ENCODE data around the gene SMARCA4. TPM values are rescaled to one million over a fixed set of nuclear protein-coding genes. Genes with fewer than 3 reads are reported as not detected.

SMARCA4 gene
- total RNA-seq, 2 donors from 2014 or later = 43.5 to 53.6 TPM

DNA sequence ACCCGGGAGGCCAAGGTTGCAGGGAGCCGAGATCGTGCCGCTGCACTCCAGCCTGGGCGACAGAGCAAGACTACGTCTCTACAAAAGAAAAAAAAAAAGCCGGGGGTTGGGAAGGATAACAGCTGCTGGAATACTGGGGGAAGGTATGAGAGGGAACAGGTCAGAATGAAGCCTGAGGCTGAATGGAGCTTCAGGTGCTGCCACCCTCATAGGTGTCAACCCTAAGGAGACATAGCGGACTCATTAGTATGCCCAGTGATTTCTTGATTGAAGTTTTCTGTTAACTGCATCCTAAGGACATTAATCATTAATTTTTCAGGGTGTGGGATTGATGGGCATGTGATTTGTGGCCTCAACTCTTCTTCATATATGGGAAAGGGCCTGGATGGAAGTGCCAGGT lies 6.0 kb downstream of the SMARCA4 start:
- DNase-seq = no peak
- ATAC-seq = no peak
- intact Hi-C loops (cut with DNase I) = no loop called here

DNA sequence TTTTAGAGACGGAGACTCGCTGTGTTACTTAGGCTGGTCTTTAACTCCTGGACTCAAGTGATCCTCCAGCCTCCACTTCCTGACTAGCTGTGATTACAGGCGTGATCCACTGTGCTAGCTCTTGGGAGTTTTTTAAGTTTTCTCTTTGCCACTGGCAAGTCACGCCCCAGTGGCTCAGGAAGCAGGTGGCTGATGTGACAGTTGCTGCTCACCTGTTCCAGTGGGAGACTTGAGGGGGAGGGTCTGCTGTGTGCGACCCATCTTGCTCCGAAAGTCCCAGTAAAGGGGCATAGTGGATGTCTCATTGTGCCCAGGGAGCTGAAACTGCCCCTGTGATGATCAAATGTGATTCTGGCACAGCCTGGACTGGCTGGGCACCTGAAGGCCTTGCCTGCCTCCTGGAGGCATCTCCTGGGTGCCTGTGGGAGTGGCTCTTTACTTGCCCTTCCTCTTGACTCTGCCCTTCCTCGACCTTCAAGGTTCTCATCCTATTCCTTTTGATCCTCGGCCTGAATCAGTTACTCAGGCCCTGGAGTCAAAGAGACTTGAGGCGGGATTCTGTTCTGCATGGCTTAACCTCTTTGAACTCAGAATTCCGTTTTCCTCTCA lies 7.8 kb downstream of the SMARCA4 start:
- no peak for ATAC-seq
- no peak for DNase-seq
- intact Hi-C loops (cut with DNase I) = no loop called here

DNA sequence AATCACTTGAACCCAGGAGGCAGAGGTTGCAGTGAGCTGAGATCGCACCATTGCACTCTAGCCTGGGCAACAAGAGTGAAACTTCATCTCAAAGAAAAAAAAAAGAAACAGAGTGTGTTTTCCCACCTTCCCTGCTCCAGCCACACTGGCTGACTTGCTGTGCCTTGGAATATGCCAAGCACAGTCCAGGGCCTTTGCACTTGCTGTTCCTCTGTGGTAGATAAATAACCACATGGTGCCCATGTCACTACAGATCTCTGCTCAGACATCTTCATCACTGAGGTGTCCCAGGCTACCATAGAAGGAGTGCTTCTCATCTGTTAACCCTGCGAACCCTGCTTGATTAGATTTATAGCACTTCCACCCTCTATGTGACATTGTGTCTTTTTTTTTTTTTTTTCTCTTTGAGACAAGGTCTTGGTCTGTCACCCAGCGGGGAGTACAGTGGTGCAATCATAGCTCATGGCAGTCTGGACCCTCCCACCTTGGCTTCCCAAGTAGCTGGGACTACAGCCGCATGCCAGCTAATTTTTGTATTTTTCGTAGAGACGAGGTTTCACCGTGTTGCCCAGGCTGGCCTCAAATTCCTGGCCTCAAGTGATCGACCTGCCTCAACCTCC lies 10.4 kb downstream of the SMARCA4 start:
- no peak for ATAC-seq
- intact Hi-C loops (cut with DNase I) = no loop called here
- no peak for DNase-seq

DNA sequence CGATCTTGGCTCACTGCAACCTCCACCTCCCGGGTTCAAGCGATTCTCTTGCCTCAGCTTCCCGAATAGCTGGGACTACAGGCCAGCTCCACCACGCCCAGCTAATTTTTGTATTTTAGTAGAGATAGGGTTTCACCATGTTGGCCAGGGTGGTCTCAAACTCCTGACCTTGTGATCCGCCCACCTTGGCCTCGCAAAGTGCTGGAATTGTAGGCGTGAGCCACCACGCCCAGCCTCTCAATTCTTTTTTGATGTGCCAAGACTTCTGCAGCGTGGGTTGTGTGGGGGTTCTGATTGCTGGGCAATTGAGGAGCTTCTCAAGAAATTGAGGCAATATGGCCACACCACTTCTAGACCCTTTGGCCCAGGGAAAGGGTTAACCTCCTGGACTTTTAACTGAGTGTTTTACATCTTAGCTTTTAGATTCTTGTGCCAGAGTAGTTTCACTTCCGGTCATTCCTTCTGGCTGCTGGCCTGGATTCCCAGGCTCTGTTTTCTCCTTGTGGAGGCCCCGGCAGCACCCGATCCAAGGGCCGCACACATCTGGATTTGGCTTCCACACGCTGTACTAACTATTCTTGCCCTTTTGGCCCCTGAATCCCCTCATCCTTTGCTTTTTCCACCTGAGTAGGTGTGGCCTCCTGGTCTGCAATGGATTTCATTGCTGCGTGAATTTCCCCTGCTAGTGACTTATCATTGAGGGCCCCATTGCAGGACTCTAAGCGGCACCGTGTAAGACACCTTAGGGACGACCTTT lies 14.7 kb downstream of the SMARCA4 start:
- peak; percentile 62 to 64 for ATAC-seq
- intact Hi-C loops (cut with DNase I) = no loop called here
- peak; percentile 56 for DNase-seq

DNA sequence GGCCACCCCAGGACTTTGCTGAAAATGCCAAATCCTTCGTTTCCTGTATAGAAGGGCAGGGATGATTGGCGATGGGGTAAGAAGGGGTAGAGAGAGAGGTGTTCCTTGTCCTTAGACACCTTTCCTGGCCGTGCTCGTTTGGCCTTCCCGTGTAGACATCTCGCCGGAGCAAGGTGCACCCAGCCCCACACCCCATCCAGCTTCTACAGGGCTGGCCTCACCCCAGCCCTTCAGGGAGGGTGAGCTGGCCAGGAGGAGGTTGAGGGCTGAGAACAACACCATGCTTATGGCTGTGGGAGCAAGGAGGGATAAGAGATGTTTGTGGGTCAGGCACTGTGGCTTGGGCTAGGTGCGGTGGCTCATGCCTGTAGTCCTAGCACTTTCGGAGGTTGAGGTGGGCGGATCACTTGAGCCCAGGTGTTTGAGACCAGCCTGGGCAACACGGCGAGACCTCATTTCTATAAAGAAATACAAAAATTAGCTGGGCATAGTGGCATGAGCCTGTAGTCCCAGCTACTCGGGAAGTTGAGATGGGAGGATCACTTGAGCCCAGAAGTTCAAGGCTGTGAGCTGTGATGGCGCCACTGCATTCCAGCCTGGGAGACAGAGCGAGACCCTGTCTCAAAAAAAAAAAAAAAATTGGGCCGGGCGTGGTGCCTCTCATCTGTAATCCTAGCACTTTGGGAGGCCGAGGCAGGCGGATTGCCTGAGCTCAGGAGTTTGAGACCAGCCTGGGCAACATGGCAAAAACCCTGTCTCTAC lies 15.5 kb downstream of the SMARCA4 start:
- intact Hi-C loops (cut with DNase I) = no loop called here
- no peak for DNase-seq
- ATAC-seq = peak in 1 of 2 donors; percentile 21

DNA sequence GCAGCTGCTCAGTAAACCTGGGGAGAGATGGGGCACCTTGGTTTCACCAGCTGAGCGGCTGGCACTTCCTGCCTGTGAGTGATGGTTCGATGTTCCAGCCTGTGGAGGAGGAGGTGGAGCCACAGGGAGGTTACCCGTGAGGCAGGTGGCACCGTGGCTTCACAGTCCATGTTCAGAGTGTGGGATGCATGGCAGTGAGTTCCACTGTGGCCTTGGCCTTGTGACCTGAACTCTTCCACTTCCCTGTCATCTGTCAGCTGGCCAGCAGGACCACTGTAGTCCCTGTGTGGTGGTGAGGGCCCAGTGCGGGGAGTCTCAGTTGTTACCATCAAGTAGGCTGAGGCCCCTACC lies 16.9 kb downstream of the SMARCA4 start:
- ATAC-seq = no peak
- intact Hi-C loops (cut with DNase I) = no loop called here
- no peak for DNase-seq

DNA sequence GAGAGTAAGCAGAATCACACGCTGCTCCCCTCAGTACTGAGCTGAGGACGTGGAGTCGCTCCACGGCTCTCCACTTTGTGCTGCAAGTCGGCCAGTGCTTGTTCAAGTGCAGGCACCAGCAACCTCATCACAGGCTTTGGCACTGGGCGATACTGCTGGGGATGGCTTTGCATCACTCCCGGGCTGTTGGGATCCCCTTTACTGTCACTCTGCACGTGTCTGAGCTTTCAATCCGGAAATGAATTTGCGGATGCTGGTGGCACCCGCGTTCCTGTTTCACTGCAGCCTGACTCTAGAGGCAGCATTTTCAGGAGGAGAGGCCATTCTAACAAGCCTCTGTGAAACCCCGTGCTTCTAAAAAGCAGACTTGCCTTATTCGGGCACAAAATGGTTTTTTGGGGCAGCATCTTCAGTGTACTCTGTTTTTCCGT lies 19.1 kb downstream of the SMARCA4 start:
- intact Hi-C loops (cut with DNase I) = no loop called here
- DNase-seq (no peak), ATAC-seq (no peak)

DNA sequence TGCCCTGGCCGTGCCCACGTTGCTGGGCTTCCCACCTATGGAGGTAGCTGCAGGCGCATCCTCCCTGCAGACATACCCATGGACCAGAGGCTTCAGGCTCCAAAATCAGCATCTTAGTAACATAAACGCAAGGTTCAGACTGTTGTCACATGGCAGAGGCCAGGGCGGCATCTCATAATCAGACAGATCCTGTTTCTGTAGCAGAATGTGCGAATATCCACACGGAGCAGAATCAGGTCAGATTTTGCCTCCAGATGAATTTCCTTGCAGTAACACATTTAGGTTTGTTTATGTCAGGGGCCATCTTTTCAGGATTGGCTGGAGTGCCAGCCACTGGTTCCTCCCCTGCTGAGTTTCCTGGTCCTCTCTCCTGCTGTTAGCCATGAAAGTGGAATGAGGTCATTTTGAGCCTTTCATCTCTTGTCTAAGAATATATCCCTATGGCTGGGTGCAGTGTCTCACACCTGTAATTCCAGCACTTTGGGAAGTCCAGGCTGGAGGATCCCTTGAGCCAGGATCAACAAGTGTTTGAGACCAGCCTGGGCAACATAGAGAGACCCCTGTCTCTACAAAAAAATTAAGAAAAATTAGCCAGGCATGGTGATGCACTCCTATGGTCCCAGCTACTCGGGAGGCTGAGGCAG lies 20.5 kb downstream of the SMARCA4 start:
- ATAC-seq (no peak), DNase-seq (no peak)
- intact Hi-C loops (cut with DNase I) = no loop called here

DNA sequence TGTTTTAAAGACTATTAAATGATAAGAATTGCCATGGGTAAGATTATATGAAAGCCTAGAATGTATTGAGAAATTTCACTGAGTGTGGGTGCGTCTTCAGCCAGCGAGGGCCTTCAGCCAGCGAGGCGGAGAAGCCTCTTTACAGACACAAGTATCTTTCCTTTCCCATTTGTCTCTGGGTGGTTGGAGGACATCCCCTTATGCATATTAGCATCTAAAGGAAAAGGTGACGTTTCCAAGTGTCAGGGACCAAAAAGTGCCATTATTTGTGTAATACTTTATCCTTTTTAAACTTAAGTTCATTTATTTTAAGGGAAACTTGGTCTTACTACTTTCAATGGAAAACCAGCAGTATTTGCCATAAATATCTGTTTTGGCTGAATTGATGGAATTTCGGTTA lies 22.2 kb downstream of the SMARCA4 start:
- DNase-seq (no peak), ATAC-seq (no peak)
- intact Hi-C loops (cut with DNase I) = no loop called here

DNA sequence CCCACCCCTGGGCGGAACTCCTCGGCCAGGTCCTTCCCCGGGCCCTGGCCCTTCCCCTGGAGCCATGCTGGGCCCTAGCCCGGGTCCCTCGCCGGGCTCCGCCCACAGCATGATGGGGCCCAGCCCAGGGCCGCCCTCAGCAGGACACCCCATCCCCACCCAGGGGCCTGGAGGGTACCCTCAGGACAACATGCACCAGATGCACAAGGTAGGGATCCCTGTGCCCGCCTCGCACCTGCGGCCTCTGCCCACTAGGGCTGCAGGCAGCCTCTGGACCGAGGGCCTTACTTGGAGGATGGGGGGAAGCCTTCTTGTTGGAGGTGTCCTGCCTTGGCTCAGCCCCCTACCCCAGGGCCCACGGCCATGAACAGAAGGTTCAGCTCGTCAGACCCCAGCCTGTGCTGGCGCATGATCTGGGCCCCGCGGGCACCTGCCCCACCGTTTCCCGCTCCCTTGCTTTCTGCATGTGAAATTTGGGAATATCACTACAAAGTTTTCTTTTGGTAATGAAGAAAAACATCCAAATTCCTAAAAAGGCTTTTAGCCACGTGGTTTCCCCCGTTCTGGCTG lies 23.4 kb downstream of the SMARCA4 start:
- DNase-seq = no peak
- intact Hi-C loops (cut with DNase I) = no loop called here
- no peak for ATAC-seq

DNA sequence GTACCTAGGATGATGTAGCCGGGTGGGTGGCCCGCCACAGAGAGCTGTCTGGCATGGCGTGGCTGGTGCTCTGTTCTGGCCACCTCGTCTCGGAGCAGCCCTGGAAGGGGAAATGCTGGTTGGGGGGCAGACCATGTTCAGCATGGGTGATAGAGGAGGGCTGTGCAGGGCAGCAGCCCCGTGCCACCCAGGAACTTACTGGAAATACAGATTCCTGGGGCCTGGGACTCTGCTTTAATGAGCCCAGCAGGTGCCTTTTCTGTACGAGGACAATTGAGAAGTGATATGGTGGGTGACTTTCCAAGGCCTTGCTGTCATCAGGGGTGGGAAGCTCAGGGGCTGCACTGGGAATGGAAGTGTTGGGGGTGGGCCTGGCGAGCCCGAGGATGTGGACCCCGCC lies 24.7 kb downstream of the SMARCA4 start:
- ATAC-seq (no peak), DNase-seq (no peak)
- intact Hi-C loops (cut with DNase I) = no loop called here

DNA sequence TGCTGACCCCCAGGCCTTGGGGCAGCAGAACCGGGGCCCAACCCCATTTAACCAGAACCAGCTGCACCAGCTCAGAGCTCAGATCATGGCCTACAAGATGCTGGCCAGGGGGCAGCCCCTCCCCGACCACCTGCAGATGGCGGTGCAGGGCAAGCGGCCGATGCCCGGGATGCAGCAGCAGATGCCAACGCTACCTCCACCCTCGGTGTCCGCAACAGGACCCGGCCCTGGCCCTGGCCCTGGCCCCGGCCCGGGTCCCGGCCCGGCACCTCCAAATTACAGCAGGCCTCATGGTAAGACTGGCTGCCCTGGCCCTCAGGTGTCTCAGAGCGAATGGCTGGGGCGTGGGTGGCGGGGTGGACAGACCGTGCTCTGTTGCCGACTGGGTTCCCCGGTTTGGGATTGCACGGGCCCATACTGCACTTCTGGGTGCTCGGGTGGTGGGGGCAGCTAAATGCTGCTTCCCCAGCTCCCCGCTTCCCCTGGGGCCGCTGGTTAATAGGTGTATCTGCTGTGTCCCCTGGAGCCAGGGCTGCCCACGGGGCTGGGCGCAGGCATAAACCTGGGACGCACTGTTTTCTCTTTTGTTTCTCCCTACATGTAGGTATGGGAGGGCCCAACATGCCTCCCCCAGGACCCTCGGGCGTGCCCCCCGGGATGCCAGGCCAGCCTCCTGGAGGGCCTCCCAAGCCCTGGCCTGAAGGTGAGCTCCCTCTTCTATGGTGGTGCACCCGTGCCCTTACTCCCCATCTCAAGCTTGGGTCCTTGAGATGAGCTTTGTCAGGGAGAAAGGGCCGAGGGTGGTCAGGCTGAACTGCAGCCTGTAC lies 25.7 kb downstream of the SMARCA4 start:
- ATAC-seq (no peak), DNase-seq (no peak)
- intact Hi-C loops (cut with DNase I) = no loop called here

DNA sequence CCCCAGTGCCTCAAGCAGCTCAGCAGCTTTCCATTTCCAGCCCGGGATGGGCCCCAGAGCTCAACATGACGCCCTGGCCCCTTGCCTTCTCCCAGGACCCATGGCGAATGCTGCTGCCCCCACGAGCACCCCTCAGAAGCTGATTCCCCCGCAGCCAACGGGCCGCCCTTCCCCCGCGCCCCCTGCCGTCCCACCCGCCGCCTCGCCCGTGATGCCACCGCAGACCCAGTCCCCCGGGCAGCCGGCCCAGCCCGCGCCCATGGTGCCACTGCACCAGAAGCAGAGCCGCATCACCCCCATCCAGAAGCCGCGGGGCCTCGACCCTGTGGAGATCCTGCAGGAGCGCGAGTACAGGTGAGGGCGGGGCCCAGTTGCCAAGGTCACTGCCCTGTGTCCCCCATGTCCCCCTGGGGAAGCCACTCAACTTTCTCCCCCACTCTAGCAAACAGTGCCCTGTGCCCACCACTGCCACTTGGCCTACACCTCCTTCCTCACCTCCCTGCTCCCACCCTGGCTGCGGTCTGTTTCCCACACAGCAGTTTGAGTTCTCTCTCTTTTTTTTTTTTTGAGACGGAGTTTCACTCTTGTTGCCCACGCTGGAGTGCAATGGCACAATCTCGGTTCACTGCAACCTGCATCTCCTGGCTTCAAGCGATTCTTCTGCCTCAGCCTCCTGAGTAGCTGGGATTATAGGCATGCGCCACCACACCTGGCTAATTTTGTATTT lies 26.9 kb downstream of the SMARCA4 start:
- DNase-seq = no peak

DNA sequence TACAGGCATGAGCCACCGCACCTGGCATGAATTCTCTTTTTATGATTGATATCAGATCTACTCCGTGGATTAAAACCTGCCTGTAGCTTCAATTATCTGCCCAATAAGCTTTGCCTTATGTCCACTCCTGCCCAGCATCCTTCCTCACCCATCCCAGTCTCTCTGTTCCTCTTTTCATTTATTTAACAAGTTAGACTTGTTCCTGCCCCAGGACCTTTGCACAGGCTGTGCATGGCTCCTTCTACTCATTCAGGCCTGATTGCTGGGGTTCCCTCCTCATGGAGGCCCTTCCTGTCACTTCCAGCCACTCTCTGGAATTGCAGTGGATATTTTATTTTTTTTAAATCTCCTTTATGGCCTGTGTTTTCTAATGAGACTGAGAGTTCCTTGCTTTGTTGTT lies 27.6 kb downstream of the SMARCA4 start:
- DNase-seq (no peak), ATAC-seq (no peak)
- intact Hi-C loops (cut with DNase I) = no loop called here

More for the DNA sequence above, 26.9 kb downstream of the SMARCA4 start:
- ATAC-seq = peak in 1 of 2 donors; percentile 16
- intact Hi-C loops (cut with DNase I) = no loop called here

DNA sequence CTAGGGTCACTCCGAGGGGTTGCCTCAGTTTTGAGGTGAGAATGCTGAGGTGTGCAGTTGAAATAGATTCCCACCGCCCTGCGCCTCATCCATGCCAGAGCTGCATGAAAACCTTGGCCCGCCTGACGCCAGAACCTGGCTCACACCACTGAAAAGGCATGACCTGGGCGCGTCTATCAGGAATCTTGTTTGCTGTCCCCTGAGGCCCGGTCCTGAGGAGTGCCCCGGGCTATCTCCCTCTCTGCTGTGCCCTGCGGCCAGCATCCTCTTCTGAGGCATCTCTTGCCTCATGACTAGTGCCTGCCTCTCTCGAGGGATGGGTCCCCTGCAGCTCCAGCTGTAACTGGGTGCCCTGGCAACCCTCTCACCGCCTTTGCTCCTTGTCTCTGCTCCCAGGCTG lies 28.1 kb downstream of the SMARCA4 start:
- DNase-seq = no peak
- no peak for ATAC-seq
- intact Hi-C loops (cut with DNase I) = no loop called here

DNA sequence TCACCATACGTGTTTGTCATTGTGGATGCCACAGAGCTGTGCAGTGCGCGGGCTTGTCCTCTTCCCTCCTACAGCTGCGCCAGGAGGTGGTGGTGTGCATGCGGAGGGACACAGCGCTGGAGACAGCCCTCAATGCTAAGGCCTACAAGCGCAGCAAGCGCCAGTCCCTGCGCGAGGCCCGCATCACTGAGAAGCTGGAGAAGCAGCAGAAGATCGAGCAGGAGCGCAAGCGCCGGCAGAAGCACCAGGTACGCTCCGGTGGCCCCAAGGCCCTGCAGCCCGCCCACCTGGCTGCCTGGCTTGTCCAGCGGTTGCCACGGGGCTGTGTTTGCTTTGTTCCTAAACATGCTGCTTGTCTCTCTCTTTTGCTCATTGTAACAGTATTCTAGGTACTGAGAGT lies 30.2 kb downstream of the SMARCA4 start:
- no peak for DNase-seq
- intact Hi-C loops (cut with DNase I) = loop anchor here in 1 of 2 donors (10.0 kb wide), 1 partner anchor 46 kb away; no protein-coding TSS in a partner anchor
- ATAC-seq = no peak

DNA sequence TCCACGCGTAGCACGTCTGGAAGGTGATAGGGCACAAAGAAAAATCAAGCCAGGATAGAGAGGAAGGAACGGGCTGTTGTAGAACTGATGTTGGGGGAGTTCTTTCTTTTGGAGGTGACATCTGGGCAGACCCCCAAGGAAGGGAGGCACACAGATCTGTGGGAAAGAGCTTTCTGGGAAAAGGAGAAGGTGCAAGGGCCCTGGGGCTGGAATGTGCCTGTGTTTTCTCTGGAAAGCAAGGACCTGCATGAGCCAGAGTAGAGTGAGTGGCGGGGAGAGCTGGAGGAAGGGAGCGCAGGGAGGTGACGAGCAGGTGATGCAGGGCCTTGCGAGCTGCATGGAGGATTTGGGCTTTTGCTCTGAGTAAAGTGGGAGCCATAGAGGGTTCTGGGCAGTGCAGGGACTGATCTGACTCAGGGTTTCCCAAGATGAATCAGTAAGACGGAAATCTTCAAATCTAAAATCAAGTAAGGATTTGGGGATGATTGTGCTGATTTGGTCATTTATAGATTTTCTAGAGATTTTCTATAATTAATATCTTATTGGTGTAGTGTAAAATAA lies 30.8 kb downstream of the SMARCA4 start:
- ATAC-seq = no peak
- no peak for DNase-seq
- intact Hi-C loops (cut with DNase I) = loop anchor here in 1 of 2 donors (10.0 kb wide), 1 partner anchor 47 kb away; no protein-coding TSS in a partner anchor
